Endodermal cell (in vitro differentiated cells): ENCODE measurements around the gene ABCF1. TPM values are rescaled to one million over a fixed set of nuclear protein-coding genes. Genes with fewer than 3 reads are reported as not detected.

Experiments used
- DNase-seq: peaks from one replicate; pipeline ENCODE4 v3.0.0-alpha.2; 2017
- H3K27ac ChIP-seq: 2 replicates; pipeline ENCODE4 v1.5.1; 2013; ENCODE audit warnings: mild to moderate bottlenecking, low read depth, low read length, moderate library complexity
- H3K27me3 ChIP-seq: 2 replicates; pipeline ENCODE4 v1.6.1; 2013; ENCODE audit warnings: mild to moderate bottlenecking, low read length, moderate library complexity; ENCODE audit not compliant: insufficient read depth, control insufficient read depth, poor library complexity, severe bottlenecking
- H3K36me3 ChIP-seq: 2 replicates; pipeline ENCODE4 v1.7.0; 2013; ENCODE audit warnings: mild to moderate bottlenecking, low read length, moderate library complexity; ENCODE audit not compliant: control insufficient read depth, insufficient read depth
- H3K4me1 ChIP-seq: one replicate; pipeline ENCODE4 v1.7.0; 2013; ENCODE audit warnings: low read length; ENCODE audit not compliant: control insufficient read depth, insufficient read depth
- H3K4me3 ChIP-seq: 2 replicates; pipeline ENCODE4 v1.5.1; 2013; ENCODE audit warnings: mild to moderate bottlenecking, low read length, moderate library complexity
- H3K9ac ChIP-seq: 2 replicates; pipeline ENCODE4 v1.6.1; 2013; ENCODE audit warnings: mild to moderate bottlenecking, low read length, moderate library complexity; ENCODE audit not compliant: poor library complexity, severe bottlenecking; ENCODE audit errors: extremely low read depth
- H3K9me3 ChIP-seq: 2 replicates; pipeline ENCODE4 v1.6.1; 2013; ENCODE audit warnings: mild to moderate bottlenecking, low read length, moderate library complexity; ENCODE audit not compliant: control insufficient read depth
- H3K27ac Mint-ChIP-seq: 2 replicates; pipeline ENCODE4 v1.8.0; 2020; ENCODE audit warnings: mixed read lengths
- H3K27me3 Mint-ChIP-seq: 2 replicates; pipeline ENCODE4 v1.8.0; 2021; ENCODE audit warnings: mild to moderate bottlenecking, mixed read lengths; ENCODE audit not compliant: insufficient read depth
- H3K36me3 Mint-ChIP-seq: 2 replicates; pipeline ENCODE4 v1.8.0; 2020; ENCODE audit warnings: low read depth, mixed read lengths
- H3K4me1 Mint-ChIP-seq: 2 replicates; pipeline ENCODE4 v1.8.0; 2020; ENCODE audit warnings: mixed read lengths
- H3K4me3 Mint-ChIP-seq: 2 replicates; pipeline ENCODE4 v1.8.0; 2020; ENCODE audit warnings: mild to moderate bottlenecking, moderate library complexity, mixed read lengths
- H3K9me3 Mint-ChIP-seq: 2 replicates; pipeline ENCODE4 v1.8.0; 2020; ENCODE audit warnings: mild to moderate bottlenecking, mixed read lengths
- CTCF ChIP-seq: fragments of 200-600 bp; sonication (generic); conservative IDR thresholded peaks from 2 replicates; pipeline ENCODE4 v1.5.0; 2021; ENCODE audit warnings: antibody characterized with exemption, mild to moderate bottlenecking
- WGBS, 2 experiments: methylation state at CpG; one replicate each; pipeline versions ENCODE4 v1.1.5 to v1.1.7; 2013; ENCODE audit warnings: missing lambda C conversion rate in 2 of 2, mixed read lengths in 1 of 2; ENCODE audit not compliant: insufficient coverage in 1 of 2, insufficient read length in 1 of 2; 5-methylcytosine and 5-hydroxymethylcytosine counted together
- total RNA-seq, 2 donors: library from RNA; stranded (reverse); fragmentation: NEBNext Ultra II Directional in 1 of 2; extraction: Animal tissue kit (Norgen Biotek cat#: 25700) in 1 of 2; gene quantifications; 2 replicates in 1 of 2; 3 replicates in 1 of 2; pipeline ENCODE4 v1.2.1, GENCODE V29; 2021

Gene ABCF1
- total RNA-seq, 2 donors from 2014 or later = 84.9 to 89.3 TPM

DNA sequence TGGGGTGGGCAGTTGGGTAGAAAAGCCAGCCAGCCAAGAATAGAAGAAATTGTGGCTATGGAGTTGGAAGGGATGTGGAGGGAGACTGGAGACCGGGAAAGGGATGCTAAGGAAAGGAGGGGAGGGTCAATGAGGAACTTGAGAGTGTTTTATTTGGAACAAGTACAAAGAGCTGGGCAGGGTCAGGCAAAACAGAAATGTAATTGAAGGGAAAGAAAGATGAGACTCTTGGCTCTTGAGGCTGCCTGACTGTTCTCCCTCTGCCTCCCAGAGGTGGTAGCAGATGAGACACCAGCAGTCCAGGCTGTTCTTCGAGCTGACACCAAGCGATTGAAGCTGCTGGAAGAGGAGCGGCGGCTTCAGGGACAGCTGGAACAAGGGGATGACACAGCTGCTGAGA is 12.7 kb downstream of the ABCF1 start:
- WGBS, 2 experiments = 92 to 93% methylated on average over 5 of the region's 5 CpGs
- Mint-ChIP-seq H3K9me3 (no peaks in the 10 kb centered on the region), H3K27ac (no peak overlapping the region), H3K27me3 (no peaks in the 10 kb centered on the region), H3K4me1 (no peaks in the 10 kb centered on the region), H3K4me3 (no peak overlapping the region), H3K36me3 (peaks cover 86% of the 10 kb centered on the region)
- H3K9ac ChIP-seq = no peak overlapping the region
- H3K9me3 ChIP-seq = no peaks in the 10 kb centered on the region
- H3K4me1 ChIP-seq = no peaks in the 10 kb centered on the region
- peaks cover 89% of the 10 kb centered on the region for H3K36me3 ChIP-seq
- TF ChIP-seq CTCF = no peak
- H3K27ac ChIP-seq = no peak overlapping the region
- H3K4me3 ChIP-seq = no peak overlapping the region
- H3K27me3 ChIP-seq = no peaks in the 10 kb centered on the region
- no peak for DNase-seq

DNA sequence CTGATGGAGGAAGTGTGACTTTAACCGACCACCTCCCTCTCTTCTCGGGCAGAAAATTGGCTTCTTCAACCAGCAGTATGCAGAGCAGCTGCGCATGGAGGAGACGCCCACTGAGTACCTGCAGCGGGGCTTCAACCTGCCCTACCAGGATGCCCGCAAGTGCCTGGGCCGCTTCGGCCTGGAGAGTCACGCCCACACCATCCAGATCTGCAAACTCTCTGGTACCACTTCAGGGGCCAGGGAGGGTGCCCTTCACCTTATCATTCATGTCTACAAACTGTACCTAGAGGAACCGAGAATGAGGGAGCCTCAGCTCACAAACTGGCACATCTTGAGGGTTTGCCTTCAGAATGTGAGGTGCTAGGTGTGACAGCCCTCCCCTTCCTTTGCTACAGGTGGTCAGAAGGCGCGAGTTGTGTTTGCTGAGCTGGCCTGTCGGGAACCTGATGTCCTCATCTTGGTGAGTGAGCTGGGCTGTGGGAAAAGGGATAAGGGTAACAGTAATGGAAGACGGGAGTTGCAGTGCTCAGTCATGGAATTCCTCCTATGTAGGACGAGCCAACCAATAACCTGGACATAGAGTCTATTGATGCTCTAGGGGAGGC is 18.6 kb downstream of the ABCF1 start:
- H3K4me3 Mint-ChIP-seq = no peak overlapping the region
- Histone ChIP-seq H3K4me1 (no peaks in the 10 kb centered on the region), H3K9me3 (no peaks in the 10 kb centered on the region), H3K27me3 (no peaks in the 10 kb centered on the region), H3K9ac (no peak overlapping the region), H3K36me3 (peaks cover 87% of the 10 kb centered on the region), H3K4me3 (no peak overlapping the region), H3K27ac (no peak overlapping the region)
- DNase-seq = no peak
- peaks cover 81% of the 10 kb centered on the region for H3K36me3 Mint-ChIP-seq
- no peaks in the 10 kb centered on the region for H3K27me3 Mint-ChIP-seq
- 95 to 97% methylated on average over 10 to 15 of the region's 15 CpGs for WGBS, 2 experiments
- TF ChIP-seq CTCF = no peak
- H3K9me3 Mint-ChIP-seq = no peaks in the 10 kb centered on the region
- H3K4me1 Mint-ChIP-seq = no peaks in the 10 kb centered on the region
- H3K27ac Mint-ChIP-seq = peak overlapping the region; percentile 18

- no peak for DNase-seq
- H3K9me3 ChIP-seq = no peaks in the 10 kb centered on the region
- Mint-ChIP-seq H3K27me3 (no peaks in the 10 kb centered on the region), H3K4me1 (no peaks in the 10 kb centered on the region), H3K36me3 (peaks cover 78% of the 10 kb centered on the region), H3K4me3 (no peak overlapping the region), H3K27ac (peak overlapping the region; percentile 18), H3K9me3 (no peaks in the 10 kb centered on the region)
- 96 to 97% methylated on average over 7 to 8 of the region's 8 CpGs for WGBS, 2 experiments
- H3K4me1 ChIP-seq = no peaks in the 10 kb centered on the region
- H3K27ac ChIP-seq = no peak overlapping the region
- no peak for TF ChIP-seq CTCF
- no peak overlapping the region for H3K4me3 ChIP-seq
- no peak overlapping the region for H3K9ac ChIP-seq
- peaks cover 85% of the 10 kb centered on the region for H3K36me3 ChIP-seq
- no peaks in the 10 kb centered on the region for H3K27me3 ChIP-seq
Observed at GRCh38 chr6:30590509-30590908, 19.3 kb downstream of the ABCF1 start.
